HG03175 (cell line): ENCODE data around the gene PSD2.

Source experiments
- ATAC-seq: cut with Tn5 transposase; IDR thresholded peaks from one replicate; pipeline ENCODE4 v1.9.1; 2021; ENCODE audit warnings: mild to moderate bottlenecking, moderate library complexity; ENCODE audit not compliant: unreplicated experiment

PSD2 gene

DNA sequence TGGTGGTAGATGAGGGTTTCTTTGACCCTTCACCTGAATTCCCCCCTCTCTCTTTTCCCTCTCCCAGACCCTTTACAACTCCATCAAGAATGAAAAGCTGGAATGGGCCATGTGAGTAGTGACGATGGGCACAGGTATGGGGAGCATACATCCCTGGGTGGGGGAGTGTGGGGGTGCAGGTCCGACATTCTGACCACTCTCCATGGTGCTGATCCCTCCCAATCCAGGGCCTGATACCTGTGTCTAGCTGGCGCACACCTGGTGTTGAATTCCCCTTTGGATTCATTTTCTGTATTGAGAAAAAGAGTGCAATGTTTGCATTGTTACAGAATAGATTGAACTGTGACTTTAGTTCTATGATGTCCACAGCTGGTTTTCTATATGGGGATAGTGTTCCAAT lies 40.0 kb downstream of the PSD2 start:
- ATAC-seq: no peak

DNA sequence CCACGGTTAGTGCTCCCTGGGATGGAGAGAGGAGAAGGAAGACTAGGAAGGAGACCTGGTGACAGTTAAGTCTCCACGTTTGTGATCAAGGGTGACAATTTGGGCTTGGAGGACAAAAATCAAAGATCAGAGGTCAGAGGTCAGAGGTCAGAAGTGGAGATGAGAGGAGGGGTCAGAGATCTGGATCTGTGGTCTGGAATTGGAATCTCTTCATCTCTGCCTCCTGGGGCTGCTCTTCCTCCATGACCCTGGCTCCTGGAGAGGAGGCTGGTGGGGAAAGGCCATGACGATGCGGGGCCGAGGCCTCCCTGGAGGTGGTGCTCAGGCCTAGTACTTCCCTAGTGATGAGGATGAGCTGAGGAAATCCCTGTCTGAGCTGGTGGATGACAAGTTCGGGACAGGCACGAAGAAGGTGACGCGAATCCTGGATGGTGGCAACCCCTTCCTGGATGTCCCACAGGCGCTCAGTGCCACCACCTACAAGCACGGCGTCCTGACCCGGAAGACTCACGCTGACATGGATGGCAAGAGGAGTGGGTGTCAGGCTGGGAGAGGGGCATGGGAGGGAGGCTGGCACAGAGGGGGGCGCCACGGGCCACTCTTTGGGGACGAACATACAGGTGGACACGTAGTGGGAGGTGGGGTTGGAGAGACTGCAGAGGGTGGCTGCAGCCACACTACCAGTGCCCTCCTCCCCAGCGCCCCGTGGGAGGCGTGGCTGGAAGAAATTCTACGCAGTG lies 41.0 kb downstream of the PSD2 start:
- ATAC-seq: no peak

DNA sequence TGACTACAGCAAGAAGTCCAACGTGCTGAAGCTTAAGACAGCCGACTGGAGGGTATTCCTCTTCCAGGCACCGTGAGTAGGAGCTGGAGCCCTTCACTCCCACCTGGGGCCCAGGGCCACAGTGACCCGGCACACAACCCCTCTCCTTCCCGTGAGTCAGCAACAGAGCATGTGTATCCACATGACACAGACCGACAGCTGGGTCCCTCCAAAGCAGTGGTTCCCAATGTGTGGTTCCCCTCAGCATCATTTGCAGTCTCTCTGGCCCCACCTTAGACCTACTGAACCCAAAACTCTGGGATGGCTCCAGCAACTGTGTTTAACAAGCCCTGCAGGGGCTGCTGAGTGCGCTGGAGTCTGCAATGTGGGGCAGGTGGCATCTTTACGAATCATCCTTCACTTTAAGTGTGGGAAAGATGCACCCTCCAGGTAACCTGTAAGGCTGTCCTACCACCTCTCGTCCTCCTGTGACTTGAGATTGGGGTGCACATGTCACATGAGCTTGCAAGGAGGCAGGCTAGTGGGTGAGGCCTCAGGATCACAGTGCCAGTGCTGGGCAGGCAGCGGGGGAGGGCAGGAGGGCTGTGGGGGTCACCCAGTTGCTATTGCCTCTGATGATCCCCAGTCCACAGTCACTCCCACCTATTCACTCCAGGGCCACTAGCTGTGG lies 42.2 kb downstream of the PSD2 start:
- ATAC-seq: no peak

DNA sequence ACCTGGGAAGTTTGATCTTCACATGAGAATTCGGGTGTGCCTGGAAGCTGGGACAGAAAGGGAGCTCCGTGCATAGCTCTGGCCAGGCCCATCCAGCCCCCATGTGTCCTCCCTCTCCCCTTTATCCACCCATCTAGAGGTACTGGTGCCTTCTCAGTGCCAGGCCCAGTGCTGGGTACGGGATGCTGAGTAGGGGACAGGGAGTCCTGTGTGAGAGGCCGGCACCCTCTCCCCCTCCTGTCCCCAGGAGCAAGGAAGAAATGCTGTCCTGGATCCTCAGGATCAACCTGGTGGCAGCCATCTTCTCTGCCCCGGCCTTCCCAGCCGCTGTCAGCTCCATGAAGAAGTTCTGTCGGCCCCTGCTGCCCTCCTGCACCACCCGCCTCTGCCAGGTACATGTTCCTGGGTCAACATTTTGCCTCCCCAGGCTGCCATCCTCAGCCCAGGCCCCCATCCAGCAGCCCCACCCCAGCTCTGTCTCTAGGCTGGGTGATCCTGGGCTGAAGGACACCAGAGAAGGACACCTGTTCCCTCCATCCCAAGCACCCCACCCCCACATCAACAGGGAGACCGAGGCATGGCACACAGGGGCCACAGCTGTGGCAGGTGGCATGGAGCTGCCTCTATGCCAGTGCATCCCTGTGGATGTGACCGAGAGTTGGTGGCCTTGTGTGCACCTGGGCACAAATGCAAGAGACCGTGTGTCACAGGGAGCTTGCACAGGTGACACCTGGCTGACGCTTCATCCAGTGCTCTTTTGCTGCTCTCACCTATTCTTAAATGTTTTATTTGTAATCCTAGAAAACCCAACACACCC lies 43.0 kb downstream of the PSD2 start:
- ATAC-seq: no peak

DNA sequence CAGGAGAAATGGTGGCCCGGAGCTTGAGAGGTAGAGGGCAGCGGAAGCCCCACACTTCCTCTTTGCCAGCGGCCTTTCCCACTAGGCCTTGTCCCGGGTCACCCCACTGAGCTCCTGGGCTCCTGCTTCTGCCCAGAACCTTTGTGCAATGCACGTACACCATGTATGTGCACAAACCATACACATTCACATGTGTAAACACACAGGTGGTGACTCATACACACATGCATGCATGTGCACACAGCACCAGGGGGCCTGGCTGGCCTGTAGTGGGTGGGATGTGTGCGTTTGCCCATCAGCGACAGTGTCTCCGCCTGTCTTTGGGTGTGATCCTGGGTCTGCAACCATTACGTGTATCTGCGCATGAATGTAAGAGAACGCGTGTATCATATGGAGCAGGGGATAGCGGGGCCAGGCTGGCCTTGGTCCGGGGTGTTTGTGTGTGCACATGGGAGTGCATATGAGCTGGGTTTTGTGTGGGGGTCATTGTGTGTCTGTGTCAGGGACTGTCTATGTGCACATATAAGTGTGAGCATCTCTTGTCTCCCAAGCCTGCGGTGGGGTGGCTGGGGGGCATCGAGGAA lies 43.7 kb downstream of the PSD2 start:
- no peak for ATAC-seq

DNA sequence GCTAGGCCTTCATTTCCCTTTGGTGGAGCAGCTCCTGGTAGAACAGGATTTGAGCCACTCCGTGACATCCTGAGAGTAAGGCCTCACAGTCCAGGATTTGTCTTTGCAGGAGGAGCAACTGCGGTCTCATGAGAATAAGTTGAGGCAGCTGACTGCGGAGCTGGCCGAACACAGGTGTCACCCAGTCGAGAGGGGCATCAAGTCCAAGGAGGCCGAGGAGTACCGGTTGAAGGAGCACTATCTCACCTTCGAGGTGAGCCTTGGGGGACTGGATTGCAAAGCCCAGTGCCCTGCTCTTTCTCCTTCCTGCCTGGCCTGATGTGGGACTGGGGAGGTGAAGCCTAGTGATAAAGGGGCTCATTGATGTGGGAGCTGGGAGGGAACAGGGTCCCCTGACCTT lies 44.3 kb downstream of the PSD2 start:
- no peak for ATAC-seq

DNA sequence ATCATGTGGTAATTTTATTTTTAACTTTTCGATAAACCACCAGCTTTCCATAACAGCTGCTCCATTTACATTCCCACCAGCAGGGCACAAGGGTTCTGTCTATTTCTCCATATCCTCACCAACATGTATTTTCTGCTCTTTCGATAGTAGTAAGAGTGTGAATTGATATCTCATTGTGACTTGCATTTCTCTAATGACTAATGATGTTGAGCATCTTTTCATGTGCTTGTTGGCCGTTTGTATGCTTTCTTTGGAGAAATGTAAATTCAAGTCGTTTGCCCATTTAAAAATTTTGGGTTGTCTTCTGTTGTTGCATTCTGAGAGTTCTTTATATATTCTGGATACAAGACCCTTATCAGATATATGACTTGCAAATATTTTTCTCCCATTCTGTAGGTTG lies 45.9 kb downstream of the PSD2 start:
- no peak for ATAC-seq

DNA sequence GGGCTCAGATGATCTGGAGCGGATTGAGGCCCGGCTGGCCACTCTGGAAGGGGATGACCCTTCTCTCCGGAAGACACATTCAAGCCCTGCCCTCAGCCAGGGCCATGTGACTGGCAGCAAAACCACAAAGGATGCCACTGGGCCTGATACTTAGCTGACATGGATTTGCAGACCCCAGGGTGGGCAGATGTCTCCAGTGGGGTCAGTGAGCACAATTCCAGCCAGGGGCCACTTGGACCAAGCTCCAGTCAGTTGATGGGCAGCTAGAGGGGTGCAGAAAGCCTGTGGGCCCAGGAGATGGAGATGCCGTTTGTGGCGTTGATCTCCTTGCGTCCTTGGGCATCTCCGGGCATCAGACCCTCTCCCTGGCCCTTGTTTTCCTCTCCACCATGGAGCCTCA lies 46.7 kb downstream of the PSD2 start:
- ATAC-seq: no peak

DNA sequence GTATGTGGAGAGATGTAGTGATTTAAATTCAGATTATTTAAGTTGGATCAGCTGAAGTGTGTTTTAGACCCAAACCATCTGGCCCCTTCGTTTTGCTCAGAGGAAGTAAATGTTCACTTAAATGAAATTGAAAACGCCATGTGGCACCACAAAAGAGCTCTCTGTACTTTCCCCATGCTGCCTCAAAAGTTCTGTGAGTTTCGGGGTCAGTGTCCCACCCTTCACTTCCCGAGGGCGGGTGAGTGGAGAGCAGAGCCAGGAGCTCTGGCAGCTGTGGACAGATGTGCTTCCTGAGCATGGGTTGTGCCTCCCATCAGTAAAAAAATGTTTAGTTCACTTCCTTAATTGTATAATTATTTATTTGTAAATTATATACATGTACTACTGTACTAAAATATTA lies 48.4 kb downstream of the PSD2 start:
- no peak for ATAC-seq

DNA sequence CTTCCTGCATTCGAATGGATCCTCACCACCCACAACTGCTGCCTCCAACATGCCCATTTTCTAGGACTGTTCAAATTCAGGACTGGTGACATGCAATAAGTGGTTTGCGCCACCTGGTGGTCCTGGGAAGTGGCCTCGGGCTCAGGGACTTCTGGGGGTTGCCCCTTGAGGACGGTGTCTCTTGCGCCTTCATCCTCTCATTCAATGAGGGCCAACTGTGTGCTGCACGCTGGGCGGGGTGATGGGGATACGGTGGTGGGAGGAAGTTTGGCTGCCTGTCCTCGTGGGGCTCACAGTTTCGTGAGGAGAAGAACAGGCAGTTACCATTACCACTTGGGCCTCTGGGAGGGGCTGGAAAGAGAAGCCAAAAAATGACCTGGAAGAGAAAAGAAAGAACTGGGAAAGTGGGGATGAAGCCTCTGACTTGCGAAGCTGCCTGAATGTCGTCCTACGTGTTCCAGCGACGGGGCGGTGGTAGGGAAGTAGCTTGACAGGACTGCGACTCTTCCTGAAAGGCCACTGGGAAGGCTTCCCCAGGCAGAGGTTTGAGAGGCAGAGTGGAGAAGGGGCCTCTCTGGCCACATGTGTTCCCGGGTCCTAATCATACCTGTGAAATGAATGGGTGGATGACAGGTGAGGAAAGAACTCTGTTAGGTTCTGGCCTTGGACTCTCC lies 49.0 kb downstream of the PSD2 start:
- ATAC-seq: no peak

DNA sequence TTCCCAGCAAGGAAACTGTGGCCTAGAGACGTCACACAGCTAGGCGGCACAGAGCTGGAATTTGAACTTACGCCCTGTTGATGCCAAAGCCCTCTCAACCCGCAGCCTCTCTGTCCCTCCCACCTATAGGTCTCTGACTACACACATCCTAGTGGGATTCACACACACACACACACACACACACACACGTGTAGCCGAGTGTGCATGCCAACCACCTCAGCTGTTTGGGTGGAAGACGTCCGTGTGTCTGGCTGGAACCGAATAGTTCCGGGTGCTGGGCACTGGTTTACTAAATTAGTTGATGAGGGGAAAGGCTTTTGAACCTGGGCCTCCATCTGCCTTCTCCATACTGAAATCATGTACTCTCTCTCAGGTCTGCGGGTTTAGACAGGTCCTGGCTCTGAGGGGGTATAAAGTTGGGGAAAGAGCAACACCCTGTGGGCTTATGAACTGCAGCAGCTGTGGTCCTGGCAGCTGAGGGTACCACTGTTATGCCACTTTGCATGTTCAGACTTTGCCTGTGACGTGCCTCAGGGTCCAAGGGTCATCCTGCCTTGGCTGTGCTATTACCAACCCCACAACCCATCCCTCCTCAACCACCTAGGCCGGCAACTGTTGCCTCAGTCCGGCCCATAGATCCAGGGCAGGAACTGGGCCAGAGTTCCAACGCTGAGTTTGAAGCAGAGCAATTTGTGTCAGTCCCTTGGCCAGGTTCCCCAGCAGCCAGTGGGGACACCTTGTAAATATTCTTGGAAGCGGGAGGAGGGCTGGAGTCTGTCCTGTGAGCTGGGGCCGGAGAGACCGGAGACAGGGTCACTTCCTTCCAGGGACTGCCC lies 50.5 kb downstream of the PSD2 start:
- ATAC-seq: no peak

DNA sequence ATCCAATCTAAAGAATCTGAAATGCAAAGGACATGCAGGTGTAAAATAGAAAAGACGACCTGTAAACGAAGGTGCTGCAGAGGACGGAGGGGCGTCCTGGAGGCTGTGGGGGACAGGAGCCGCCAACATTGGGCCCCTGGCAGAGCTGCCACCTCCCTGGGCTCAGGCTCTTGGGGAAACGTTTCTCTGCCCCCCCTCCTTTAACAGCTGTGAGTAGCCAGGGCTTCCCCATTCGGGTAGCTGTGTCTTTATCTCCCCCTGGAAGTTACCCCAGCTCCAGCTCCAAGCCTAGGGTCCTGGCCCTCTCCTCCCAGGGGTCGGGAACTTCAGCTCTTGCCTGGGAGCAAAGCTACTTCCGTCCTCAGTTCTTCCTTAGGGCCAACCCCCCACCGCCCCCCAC lies 51.5 kb downstream of the PSD2 start:
- ATAC-seq: no peak

DNA sequence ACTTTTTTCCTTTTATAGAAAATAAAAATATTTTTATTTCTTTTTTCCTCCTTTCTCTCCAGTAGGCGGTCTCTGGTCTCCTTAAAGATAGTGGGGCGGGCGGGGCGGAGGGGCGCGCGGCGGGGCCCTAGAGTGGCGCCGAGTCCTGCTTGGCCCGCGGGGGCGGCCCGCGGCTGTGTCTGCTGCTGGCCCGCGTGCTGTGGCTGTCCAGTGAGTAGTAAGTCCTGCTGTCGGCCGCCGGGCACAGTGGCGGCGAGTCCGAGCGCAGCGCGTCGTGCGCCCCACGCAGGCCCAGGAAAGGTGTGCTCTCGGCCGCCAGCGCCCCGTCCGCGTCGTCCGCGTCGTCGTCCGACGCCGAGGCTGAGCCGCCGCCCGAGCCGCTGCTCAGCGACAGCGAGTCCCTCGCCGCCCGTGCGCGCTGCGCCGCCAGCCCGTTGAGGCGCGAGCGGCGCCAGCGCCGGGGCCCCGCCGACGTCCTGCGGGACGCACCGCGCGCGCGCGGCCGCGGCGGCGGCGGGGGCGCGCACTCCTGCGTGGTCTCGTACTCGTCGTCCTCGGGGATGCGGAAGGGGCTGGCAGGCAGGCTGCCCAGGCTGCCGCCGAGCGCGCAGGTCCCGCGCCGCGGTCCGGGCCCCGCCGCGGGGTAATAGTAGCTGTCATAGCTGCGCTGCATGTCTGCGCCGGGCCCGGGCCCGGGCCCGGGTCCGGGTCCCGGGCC lies 52.3 kb downstream of the PSD2 start:
- ATAC-seq: peak; percentile 64

DNA sequence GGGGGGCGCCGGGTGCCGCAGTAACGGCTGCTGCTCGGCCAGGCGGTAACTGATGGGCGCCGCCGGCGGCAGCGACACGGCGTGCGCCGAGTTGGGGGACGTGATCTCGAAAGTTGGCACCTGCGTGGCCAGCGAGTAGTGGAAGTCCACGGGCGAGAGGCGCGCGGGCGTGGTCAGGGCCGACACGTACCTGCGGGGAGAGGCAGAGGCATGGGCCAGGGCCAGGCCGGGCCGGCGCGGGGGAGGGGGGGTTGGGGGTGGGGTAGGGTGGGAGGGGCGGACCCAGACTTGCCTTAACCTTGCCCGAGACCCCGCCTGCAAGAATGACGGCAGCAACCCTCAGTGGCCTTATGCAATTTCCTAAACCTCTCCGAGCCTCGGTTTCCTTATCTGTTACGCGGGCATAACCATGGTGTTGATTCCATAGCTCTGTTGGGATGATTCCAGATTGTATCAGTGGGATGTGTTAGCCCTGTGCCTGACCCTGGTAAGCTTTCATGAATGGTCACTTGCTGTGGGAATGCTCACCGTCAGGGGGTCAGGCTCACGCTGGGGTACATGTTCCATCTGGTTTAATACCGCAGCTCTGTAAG lies 53.0 kb downstream of the PSD2 start:
- ATAC-seq: peak; percentile 9

DNA sequence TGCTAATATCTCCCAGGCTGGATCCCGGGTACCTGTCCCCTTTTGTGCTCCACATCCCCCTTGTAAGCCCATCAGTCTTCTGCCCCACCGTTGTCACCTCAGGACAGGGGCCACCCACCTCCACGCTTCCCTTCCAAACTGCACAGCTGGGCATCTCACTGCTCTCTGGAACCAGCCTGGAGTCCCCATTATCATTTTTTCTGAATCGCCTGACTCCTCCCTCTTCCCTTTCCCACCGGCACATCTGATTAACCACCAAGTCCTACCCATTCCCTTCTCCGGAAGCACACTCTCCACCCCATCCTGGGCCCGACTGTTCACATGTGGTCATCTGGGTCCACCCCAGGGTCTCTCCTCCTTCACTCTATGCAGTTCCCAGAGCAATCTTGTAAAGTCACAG lies 53.9 kb downstream of the PSD2 start:
- no peak for ATAC-seq

DNA sequence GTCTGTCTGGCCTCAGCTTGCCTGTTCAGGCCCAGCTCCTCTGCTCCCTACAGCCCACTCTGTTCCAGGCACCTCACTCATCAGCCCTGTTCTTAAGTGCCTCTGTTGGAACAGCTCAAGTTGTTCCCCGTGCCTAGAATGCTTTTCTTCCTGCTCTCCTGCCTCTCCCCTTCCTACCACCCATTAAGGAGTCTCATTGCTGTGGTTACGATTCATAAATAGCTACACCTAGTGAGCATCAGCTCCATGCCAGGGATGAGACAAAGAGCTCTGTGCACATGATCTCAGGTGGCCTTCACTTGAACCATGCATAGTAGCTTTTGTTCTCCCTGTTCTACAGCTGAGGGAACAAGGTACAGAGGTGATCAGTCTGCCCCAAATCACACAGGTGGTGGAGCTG lies 54.3 kb downstream of the PSD2 start:
- ATAC-seq: no peak

DNA sequence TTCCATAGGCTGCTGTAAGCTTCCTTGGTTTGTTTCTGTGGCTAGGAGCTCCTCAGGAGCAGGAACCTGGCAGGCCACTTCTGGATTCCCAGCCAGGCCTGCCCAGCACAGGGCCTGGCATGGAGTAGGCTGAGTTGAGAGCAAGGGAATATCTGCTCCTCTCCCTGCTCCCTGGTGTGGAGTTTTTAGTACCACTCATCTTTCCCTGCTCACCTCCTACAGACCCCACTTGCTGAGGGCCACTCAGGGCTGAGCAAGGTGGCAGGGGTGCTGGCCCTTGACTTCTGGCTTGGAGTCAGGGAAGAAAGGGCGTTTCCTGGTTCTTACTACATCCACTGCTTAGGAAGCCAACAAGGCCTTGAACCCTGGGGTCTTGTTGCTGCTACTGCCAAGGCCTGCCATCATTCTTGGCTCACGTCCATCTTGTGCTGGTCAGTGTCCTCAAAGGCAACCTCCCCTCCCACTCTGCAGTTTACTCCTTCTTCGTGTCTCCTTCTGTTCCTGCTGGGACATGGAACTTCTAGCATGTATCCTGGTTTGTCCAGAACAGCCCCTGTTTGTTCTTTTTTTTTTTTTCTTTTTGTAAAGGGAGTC lies 54.9 kb downstream of the PSD2 start:
- ATAC-seq: no peak

DNA sequence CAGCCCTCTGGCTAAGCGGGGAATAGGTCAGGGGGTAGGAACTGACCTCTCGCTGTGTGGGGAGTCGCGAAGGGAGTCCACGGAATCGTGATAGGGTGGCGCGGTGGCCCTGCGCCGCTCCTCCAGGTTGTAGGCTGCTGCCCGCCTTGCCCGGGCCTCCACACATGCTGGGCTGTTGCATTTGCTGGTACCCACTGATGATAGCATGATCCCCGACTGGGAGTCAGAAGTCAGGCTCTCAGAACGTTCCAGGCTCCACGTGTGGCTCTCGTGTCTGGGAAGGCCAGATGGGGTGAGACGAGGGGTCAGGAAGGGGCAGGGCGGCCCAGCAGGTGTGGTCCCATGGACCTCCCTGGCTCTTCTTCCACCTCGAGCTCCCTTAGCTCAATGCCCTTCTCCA lies 56.0 kb downstream of the PSD2 start:
- no peak for ATAC-seq

DNA sequence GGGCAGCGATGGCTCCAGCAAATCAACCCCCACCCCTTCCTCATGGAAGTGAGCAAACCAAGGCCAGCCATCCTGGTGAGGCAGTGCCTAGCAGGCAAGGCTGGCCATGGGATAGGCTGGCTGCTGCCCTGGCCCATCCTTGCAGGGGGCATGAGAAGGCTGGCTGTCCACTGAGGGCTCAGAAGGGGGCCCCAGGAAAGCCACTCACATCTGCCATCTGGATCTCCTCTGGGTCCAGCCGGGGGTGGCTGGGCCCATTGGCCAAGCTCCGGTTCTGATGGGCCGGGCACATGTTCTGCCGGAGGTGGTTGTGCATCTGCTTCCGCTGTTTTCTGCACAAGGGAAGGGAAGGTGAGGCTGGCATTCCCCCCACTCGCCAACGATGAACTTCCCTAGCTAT lies 57.1 kb downstream of the PSD2 start:
- ATAC-seq: no peak
